ENCODE measurements around the gene SPATA21.

GRCh38 chr1:16420424-16421118, 16.7 kb downstream of the SPATA21 start:
- TF ChIP-seq POLR2AphosphoS5 (IDR thresholded peaks at IDR 0.05; ENCODE audit: borderline replicate concordance, low read depth, low read length), result no peak
- TF ChIP-seq EZH2 (IDR thresholded peaks at IDR 0.05), result no peak
- no peak for TF ChIP-seq FOXP2 (optimal IDR thresholded peaks at IDR 0.05; ENCODE audit: control extremely low read depth, extremely low read length, insufficient read depth)
